RCC 7860 (cell line): ENCODE data around the gene FAM47E.
"Not testable (repeated sequence)": the region's sequence is repeated elsewhere in the genome, so short reads cannot be mapped to it uniquely, and the experiment has no call there.

Source experiments
- DNase-seq: peaks from one replicate; pipeline ENCODE4 v3.0.0-alpha.2; 2015; ENCODE audit warnings: low spot score
- FAIRE-seq: peaks from 2 replicates; lab custom pipeline; 2012; peaks lifted over from hg19 to GRCh38; lab: Jason Lieb, UNC

The FAM47E gene

DNA sequence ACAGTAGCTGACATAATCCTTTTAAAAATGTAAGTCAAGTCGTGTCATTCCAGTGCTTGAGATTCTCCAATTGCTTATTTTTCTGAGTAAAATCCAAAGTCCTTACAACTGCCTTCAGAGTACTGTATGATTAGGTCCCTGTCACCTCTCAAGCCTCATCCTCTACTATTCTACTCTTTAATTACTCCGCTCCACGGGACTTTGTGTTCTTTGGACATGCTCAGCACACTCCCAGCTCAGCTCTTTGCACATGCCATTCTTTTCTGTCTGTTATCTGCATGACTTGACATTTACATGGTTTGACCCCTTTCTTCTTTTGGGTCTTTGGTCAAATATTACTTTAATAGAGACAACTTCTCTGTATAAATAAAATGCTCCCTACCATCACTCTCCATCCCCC is 15.1 kb downstream of the FAM47E start:
- FAIRE-seq (no peak), DNase-seq (no peak)

DNA sequence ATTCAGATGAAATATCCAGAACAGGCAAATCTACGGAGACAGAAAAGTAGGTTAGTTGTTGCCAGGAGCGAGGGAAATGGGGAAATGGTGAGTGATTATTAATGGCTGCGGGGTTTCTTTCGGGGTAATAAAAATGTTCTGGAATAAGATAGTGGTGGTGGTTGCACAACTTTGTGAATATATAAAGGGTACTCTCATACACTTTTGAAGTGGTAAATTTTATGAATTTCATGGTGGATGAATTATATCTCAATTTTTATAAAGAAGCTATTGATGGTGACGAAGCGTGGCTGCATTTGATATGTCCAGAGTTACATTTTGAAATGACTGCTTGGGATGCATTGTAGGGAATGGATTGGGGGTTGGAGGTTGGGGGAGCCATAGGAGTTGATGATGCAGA is 16.3 kb downstream of the FAM47E start:
- DNase-seq (no peak), FAIRE-seq (no peak)

DNA sequence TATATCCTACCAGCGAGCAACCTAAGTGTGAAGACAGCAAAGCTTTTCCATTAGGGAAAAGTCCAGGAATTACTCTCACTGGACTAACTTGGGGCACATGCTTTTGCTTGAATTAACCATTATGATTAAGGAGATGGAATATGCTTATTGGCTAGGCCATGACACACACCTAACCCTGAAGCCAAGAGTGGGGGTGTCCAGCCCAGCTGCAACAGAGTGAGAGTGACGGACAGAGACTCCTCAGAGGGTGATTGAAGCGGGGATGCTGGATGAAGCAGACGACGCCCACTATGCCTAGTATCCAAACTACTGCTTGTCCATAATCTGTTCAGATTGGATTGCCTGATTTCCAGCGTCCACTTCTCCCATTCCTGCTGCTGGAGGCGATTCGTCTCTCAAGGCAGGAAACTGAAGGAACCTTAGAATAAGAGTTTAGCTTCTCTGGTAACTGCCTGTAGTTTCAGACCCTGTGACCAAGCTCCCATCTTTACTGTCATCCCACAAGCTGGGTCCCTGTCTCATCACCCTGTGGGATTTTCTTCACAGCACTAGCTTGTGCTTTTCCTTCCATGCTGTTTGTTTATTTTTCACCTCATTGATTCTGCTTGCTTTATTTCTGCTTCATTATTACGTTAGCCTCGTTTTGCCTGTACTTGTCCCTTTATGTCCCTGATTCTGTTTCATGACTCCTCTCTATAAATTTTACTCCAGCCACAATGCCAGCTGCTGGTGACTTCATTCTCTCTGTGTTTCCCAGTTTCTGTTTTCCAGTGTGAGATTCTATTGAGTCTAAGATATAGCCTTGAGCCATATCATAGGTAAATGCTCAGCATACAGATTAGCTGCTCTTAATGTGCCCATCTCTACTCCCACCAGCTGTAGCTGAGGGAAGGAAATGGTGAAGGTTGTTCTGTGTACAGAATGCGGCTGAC is 19.0 kb downstream of the FAM47E start:
- no peak for DNase-seq
- no peak for FAIRE-seq

DNA sequence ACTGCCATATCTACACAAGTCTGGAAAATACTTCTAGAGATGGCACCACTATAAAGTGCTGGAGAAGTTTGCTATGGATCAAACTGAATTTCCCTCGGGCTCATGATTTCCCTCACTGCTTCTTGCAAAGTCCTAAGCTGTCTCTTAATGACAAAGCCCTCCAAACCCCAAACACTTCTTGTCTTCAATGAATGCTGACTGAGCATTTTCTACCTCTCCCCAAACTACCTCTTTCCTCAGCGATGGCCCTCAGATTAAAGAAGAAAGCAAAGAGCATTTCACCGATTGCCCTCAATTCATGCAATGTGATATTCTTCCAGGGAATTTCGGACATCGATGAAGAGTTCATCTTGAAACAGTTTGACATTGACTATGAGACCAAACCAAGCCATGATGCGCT is 19.7 kb downstream of the FAM47E start:
- FAIRE-seq (no peak), DNase-seq (no peak)

DNA sequence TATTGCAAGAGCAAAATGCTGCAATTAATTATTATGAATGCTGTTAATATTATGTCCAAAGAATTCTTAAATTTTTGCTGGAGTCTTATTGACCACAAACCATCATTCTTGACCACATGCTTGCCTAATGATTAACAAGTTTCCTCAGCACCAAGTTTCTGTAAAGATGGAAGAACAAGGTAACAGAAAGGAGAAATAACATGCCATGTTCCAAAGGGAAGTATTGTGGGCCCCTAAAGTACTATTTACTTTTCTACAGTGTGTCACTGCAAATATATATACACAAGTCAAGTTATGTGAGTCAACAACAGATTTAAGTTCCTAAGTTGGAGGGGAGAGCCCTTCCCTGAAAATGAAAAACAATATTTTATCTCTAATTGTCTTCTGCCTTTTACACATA is 20.6 kb downstream of the FAM47E start:
- DNase-seq (no peak), FAIRE-seq (peak; percentile 71)

DNA sequence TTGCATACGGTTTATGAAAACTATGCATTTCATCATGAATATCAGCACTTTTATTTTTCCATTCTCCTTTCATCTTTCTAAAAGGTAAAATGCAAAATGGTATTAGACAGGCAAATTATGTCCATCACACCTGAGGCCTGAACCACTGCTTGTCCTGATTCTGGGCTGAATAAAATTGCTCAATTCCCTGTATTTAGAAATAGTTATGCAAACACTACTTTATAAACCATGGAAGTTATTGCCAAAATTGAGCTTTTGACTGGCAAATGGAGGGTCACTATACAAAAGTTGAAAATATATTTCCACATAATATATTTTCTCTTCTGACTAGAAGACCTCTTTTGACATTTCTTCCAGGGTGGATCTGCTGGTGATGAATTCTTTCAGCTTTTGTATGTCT is 21.1 kb downstream of the FAM47E start:
- DNase-seq (no peak), FAIRE-seq (no peak)

DNA sequence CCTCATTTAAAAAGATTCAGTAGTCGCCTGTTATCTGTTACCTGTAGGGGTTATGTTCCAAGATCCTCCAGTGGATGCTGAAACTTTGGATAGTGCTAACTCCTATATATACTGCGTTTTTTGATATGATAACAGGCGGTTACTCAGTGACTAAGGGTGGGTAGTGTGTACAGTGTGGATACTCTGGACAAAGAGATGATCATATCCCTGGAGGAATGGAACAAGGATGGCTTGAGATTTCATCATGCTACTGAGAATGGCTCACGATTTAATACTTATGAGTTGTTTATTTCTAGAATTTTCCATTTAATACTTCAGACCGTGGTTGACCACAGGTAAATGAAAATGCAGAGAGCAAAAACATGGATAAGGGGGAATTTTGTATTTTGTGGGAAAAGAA is 21.5 kb downstream of the FAM47E start:
- DNase-seq, result no peak

DNA sequence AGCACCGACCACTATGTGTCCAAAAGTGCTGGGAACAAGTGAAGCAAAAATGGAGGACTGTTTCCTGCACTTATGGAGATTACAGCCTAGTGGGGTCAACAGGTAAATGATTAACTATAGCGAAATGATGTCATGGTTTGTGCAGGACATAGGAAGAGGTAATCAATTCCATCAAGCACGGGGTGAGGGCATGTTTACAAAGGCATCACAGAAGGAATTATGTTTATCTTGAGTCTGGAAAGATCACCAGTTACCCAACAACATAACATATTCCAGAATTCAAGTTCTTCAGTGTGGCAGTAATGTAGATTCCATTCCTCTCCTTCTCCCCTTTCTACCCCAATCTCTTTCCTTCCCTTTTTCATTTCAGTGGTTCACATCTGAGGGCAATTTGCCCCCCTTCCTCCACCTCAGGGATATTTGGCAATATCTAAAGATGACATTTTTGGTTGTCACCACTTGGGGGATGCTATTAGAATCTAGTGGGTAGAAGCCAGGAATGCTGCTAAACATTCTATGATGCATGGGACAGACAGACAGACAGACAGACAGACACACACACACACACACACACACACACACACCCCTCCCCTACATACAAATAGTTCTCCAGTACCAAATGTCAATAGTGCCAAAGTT is 24.1 kb downstream of the FAM47E start:
- no peak for FAIRE-seq
- no peak for DNase-seq

More for the DNA sequence above, 21.5 kb downstream of the FAM47E start:
- no peak for FAIRE-seq

DNA sequence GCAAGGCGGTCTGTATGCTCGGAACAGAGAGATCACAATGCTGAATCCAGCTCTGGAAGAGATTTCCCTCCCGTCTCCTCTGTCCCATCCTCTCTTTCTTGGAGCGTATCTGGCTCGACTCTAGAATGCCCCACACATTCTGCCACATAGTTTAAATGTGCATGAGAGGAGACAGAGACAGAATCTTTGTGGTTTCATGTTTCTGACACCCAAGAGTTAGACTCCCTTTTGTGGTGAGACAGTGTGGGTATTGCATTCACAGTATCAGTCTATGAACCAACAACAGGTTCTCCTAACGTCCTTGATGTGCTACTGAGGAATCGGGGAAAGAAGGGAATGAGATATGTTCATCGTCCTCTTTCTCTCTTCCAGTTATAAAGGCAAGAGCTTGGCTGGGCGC is 25.3 kb downstream of the FAM47E start:
- FAIRE-seq, result no peak
- DNase-seq, result no peak

DNA sequence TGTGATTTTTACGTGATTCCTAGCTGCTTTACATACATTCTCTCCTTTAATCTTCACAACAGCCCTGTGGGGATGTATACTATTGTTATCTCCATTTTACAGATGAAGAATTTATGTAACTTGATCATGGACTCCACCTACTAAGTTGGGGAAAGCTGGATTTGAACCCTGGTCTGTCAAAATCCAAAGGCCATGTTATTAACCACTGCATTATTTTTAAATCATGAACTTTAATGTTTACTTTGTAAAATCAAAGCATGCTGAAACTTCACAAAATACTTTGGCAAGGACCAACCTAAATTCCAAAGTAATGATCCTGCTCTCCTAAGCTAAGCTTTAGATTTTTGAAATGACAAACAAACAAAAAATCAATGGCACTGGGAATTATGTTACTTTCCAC is 26.1 kb downstream of the FAM47E start:
- FAIRE-seq, result no peak

DNA sequence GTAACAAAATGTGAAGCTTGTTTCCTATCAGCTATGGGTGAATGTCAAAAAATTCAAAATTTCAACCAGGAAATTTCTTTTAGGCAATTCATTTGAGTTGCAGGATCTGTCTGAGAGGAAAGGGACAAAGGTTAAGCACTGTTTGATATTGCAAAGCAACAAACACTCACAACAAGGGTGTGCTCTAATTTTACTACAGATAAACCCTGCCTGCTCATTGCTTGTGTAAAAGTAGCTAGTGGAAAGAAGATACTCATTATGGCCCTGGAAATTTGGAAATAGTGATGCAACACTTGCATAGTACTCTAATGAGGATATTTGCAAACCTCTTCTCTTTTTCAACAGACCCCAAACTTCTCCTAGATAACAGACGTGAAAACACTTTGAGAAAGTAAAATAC is 27.1 kb downstream of the FAM47E start:
- DNase-seq (no peak), FAIRE-seq (no peak)

More for the DNA sequence above, 26.1 kb downstream of the FAM47E start:
- no peak for DNase-seq

DNA sequence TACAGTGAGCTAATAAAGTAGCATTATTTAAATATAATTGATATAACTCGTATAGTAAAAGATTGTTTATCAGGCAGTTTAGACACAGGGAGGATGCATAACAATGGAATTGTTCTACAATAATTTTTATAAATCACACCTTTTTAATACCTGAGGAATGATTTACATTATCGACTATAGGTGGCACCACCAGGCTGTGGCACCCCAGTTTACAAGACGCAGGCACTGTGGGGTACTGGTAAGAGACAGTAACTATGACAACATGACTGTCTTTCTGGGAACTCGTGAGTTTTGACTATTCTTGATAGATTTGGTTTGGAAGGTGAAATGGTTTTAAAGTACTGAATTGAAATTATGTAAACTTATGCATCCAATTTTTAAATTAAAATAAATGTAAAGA is 27.9 kb downstream of the FAM47E start:
- no peak for FAIRE-seq

DNA sequence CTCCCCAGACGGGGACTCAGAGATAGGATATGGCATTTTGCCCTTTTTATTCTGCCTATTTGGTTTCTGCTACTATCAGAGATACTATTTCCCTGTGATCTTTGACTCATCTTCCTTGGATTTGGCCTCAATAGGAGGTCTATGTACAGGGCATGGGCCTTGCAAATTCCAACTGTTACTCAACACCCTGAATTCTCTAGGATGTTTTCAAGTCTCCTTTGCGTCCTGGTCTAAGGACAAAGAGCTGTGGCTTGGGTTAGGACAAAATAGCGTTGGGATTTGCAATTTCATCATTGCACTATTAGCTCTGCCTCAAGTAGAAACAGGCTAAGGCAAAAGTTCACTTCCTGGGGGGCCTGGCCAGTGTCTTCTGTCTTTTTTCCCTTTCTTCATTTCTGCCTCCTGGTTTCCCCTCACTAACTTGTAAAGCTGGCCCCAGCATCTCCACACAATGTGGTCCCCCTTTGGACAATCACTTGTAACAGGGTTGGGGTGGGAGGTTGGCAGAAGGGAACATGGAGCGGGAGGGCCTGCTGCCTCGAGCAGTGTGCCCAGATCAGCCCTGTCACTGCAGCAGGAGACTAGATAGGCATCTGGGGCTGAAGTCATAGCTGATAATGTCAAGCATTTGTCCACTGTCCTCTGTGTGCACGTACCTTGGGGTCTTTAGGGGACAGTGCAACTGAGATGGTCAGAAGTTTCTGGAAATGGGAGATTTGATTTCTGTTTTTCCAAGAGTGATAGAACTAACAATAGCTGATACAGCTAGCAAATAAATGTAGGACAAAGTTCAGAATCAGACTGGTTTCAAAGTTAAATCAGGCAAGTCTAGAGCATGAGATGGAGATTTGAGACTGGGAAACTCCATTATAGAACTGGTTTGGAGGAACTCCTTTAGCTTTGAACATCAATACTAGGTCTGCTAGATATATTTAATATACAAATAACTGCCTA is 29.2 kb downstream of the FAM47E start:
- no peak for FAIRE-seq

More for the DNA sequence above, 27.9 kb downstream of the FAM47E start:
- no peak for DNase-seq

DNA sequence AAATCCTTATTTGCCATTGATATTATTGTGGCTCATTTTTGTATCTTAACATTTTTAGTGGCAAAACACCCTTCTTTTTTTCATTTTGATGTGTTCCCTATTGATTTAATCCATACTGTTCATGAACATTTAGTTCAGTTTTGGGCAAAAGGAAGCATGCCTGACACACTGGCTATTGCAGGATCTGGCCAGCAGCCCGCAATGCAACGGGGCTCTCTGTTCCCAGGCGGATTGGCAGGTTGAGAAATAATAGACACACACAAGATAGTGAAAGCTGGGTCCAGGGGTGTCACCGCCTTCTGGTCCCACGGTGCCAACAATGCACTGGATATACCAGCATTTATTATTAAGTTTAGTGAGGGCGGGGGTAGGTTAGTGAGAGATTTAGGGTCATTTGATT is 30.1 kb downstream of the FAM47E start:
- DNase-seq, FAIRE-seq: not testable (repeated sequence)

More for the DNA sequence above, 29.2 kb downstream of the FAM47E start:
- no peak for DNase-seq

DNA sequence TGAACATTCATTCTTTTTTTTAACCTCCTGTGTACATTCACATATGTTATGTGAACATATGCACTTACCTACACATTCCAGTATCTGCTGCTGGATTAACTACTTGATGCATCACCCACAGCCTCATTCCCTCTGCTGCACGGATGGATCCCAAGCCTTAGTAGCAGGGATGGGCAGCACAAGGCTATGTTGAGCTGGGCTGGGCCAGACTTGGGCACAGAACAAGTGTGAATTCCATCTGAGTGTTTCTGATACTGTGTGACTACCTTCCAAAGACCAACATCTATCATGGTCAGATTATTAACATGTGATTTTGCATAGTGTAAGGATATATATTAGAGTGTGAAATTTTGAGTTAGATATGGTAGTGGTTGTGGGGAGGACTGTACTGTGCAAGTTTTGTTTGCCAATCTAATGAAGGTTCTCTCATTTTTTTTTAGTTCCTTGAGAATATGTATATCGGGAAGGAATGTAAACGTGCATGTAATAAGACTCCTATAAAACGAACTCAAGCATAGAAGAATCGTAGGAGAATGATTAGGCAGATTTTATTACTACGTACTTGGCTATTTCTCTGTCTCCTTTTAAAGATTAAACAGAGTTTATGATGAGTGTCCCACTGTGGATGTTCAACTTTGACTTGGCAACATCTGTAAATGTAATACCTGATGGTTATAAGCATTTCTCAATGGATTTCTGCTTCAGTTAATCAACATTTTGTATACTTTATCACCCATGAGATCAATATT is 31.6 kb downstream of the FAM47E start:
- FAIRE-seq (no peak), DNase-seq (no peak)

DNA sequence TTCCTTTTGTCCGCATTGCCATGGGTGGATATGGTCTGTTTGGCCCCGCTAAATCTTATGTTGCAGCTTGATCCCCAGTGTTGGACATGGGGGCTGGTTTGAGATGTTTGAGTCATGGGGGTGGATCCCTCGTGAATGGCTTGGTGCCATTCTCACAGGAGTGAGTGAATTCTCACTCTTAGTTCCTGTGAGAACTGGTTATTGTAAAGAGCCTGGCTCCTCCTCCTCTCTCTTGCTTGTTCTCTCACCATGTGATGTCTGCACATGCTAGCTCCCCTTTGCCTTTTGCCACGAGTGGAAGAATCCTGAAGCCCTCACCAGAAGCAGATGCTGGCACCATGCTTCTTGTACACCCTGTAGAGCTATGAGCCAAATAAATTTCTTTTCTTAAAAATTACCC is 32.4 kb downstream of the FAM47E start:
- FAIRE-seq, result no peak
- DNase-seq, result no peak

DNA sequence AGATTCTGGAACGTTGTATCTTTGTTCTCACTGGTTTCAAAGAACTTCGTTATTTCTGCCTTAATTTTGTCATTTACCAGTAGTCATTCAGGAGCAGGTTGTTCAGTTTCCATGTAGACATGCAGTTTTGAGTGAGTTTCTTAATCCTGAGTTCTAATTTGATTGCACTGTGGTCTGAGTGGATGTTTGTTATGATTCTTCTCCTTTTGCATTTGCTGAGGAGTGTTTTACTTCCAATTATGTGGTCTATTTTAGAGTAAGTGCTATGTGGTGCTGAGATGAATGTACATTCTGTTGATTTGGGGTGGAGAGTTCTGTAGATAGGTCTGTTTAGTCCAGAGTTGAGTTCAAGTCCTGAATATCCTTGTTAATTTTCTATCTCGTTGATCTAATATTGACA is 36.3 kb downstream of the FAM47E start:
- FAIRE-seq, DNase-seq: not testable (repeated sequence)

DNA sequence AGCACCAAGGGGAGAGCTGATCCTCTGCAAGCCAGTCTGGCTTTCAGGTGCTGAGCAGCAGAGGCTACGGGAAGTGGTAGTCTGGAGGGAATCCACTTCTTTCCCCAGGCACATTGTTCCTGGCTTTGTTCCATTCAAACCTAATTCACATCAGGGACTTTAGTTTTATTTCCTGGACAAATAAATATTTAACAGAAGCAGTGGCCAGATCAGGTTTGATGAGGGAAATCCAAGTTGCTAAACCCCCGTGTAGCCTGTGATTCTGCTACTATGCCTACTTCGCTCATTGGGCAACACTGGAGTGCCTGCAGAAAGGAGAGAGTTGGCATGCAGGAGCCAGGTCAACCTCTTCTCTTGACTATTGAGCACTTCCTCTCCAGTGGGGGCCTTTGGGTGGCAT is 41.2 kb downstream of the FAM47E start:
- DNase-seq (no peak), FAIRE-seq (no peak)

DNA sequence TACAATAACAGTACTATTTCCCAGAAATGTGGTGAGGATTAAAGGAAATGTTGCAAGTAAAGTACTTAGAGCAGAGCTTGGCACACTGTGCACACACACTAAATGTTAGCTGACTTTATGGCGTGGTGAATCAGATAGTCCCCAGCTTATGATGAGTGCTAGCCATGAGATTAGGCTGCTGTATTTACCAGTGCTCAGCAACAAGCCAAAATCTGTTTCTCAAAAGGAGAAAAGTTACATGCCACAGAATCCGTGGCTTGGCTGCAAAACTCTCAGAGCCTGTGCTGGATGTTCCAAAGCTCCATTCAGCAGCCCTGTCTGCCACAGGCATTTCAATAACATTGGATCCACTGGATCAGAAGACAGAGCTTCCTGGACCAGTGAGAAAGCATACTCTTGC is 42.3 kb downstream of the FAM47E start:
- FAIRE-seq (no peak), DNase-seq (no peak)

DNA sequence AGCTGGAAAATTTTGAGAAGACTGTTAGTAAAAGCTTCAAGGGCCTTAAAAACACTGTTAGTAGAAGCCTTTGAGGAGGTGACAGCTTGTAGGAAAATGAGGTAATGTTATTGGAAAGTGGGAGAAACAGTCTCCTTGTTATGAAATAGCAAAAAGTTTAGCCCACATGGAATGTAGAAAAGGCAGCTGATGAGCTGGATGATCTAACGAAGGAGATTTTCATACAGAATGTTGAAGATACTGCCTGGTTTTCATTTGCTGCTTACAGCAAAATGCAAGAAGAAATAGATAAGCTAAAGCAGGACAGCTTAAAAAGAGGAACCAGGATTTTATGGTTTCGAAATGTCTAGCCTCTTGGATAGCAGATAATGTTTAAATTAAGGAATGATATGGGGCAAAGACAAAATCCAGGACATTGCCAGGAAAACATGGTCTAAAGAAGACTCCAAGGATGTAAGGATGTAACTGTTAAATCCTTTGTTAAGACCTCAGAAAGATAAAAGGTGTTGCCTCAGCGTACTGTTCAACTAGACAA is 44.8 kb downstream of the FAM47E start:
- FAIRE-seq, result no peak
- DNase-seq, result no peak
